ENCODE results near the gene TMEM128.
"Not testable (repeated sequence)": the region's sequence is repeated elsewhere in the genome, so short reads cannot be mapped to it uniquely, and the experiment has no call there.

The TMEM128 gene

GRCh38 chr4:4216648-4217047, 31.4 kb downstream of the TMEM128 start:
- no peak overlapping the region for H3K4me3 ChIP-seq (ENCODE audit: low read depth, low read length)
- TF ChIP-seq CTCF (IDR thresholded peaks at IDR 0.05; ENCODE audit: control insufficient read depth, extremely low read depth, insufficient read depth) = no peak
- DNase-seq (ENCODE audit: low read depth) = no peak

- not testable (repeated sequence) for H3K4me3 ChIP-seq (ENCODE audit: low read depth, low read length); DNase-seq (ENCODE audit: low read depth)
Measured at GRCh38 chr4:4213674-4214073, 34.3 kb downstream of the TMEM128 start.

- TF ChIP-seq CTCF (IDR thresholded peaks at IDR 0.05; ENCODE audit: control insufficient read depth, extremely low read depth, insufficient read depth) = no peak
- DNase-seq (ENCODE audit: low read depth) = no peak
- H3K4me3 ChIP-seq (ENCODE audit: low read depth, low read length) = no peak overlapping the region
Measured at GRCh38 chr4:4206204-4206603, 41.8 kb downstream of the TMEM128 start.

- no peak overlapping the region for H3K4me3 ChIP-seq (ENCODE audit: low read depth, low read length)
- DNase-seq (ENCODE audit: low read depth) = no peak
- TF ChIP-seq CTCF (IDR thresholded peaks at IDR 0.05; ENCODE audit: control insufficient read depth, extremely low read depth, insufficient read depth) = no peak
Measured at GRCh38 chr4:4204401-4204745, 43.6 kb downstream of the TMEM128 start.

- no peak overlapping the region for H3K4me3 ChIP-seq (ENCODE audit: low read depth, low read length)
- no peak for DNase-seq (ENCODE audit: low read depth)
- TF ChIP-seq CTCF (IDR thresholded peaks at IDR 0.05; ENCODE audit: control insufficient read depth, extremely low read depth, insufficient read depth) = no peak
Measured at GRCh38 chr4:4203688-4204400, 44.2 kb downstream of the TMEM128 start.

- TF ChIP-seq CTCF (IDR thresholded peaks at IDR 0.05; ENCODE audit: control insufficient read depth, extremely low read depth, insufficient read depth) = no peak
- no peak for DNase-seq (ENCODE audit: low read depth)
Measured at GRCh38 chr4:4202510-4202909, 45.5 kb downstream of the TMEM128 start.

GRCh38 chr4:4200624-4201023, 47.4 kb downstream of the TMEM128 start:
- no peak for DNase-seq (ENCODE audit: low read depth)
- TF ChIP-seq CTCF (IDR thresholded peaks at IDR 0.05; ENCODE audit: control insufficient read depth, extremely low read depth, insufficient read depth) = no peak
- H3K4me3 ChIP-seq (ENCODE audit: low read depth, low read length) = no peak overlapping the region

More at GRCh38 chr4:4202510-4202909, 45.5 kb downstream of the TMEM128 start:
- H3K4me3 ChIP-seq (ENCODE audit: low read depth, low read length) = no peak overlapping the region

Data from LNCaP clone FGC (cell line).